HCT116 (cell line): Measurements from ENCODE around the gene UGT2B7. TPM values are rescaled to one million over a fixed set of nuclear protein-coding genes. Genes with fewer than 3 reads are reported as not detected.

ENCODE experiments used
- ATAC-seq: fragments of 200-7000 bp; cut with Tn5 transposase; 2 replicates; pipeline ENCODE4 v1.9.1; 2020; ENCODE audit warnings: mild to moderate bottlenecking, moderate library complexity
- BruUV-seq: library from RNA; stranded (reverse); fragments of 400-500 nt; replicated peaks from 2 replicates; lab custom pipeline; 2021; lab: Mats Ljungman, UMichigan
- CTCF ChIA-PET: fragments of 300-600 bp; sonication (Branson Sonifier 250); formaldehyde crosslinking; loops from one replicate; lab custom pipeline; 2021; ENCODE audit warnings: antibody characterized with exemption; lab: Charles Lee
- POLR2A ChIA-PET: fragments of 300-600, 350-600 bp; sonication (Branson Sonifier 250); formaldehyde crosslinking; loops from one replicate; lab custom pipeline; 2021; ENCODE audit warnings: antibody characterized with exemption; lab: Charles Lee
- RAD21 ChIA-PET, 2 experiments: fragments of 300-600 bp; sonication (Branson Sonifier 250); formaldehyde crosslinking; loops; one replicate each; lab custom pipeline; 2023; ENCODE audit warnings: low total read pairs in 2 of 2; ENCODE audit not compliant: uncharacterized antibody in 2 of 2, unreplicated experiment in 2 of 2, low non-redundant PET in 1 of 2; lab: Charles Lee
- DNase-seq: peaks from one replicate; pipeline ENCODE4 v3.0.0-alpha.2; 2010; ENCODE audit warnings: low read depth, low spot score
- H2AFZ ChIP-seq: fragments of 200-600 bp; shearing (Covaris generic), sonication (generic); 2 replicates; pipeline ENCODE4 v1.6.1; 2017; ENCODE audit warnings: low read depth, mixed run types, mixed read lengths, antibody characterized with exemption, low read length; ENCODE audit not compliant: poor library complexity, severe bottlenecking
- H3K27ac ChIP-seq: 2 replicates; pipeline ENCODE4 v1.5.1; 2012; ENCODE audit warnings: low read depth, low read length
- H3K27me3 ChIP-seq: fragments of 200-600 bp; sonication (generic); 2 replicates; pipeline ENCODE4 v1.6.1; 2016; ENCODE audit warnings: mixed run types, low read length, mixed read lengths; ENCODE audit not compliant: insufficient read depth
- H3K36me3 ChIP-seq, 2 experiments: fragments of 200-500 bp in 1 of 2; fragments of 200-600 bp in 1 of 2; sonication (Bioruptor generic) in 1 of 2; sonication (generic) in 1 of 2; 2 replicates each; pipeline versions ENCODE4 v1.5.1 to v1.6.1; 2014 to 2016; ENCODE audit warnings: low read length in 2 of 2, inconsistent platforms in 1 of 2, mixed read lengths in 1 of 2, mixed run types in 1 of 2; ENCODE audit not compliant: insufficient read depth in 2 of 2, control insufficient read depth in 1 of 2
- H3K4me1 ChIP-seq, 2 experiments: fragments of 200-600 bp in 1 of 2; sonication (generic) in 1 of 2; 2 replicates each; pipeline versions ENCODE4 v1.5.1 to v1.6.1; 2012 to 2017; ENCODE audit warnings: low read length in 2 of 2, inconsistent platforms in 1 of 2, mild to moderate bottlenecking in 1 of 2, mixed read lengths in 1 of 2, mixed run types in 1 of 2, moderate library complexity in 1 of 2; ENCODE audit not compliant: insufficient read depth in 2 of 2, control insufficient read depth in 1 of 2
- H3K4me2 ChIP-seq: fragments of 200-600 bp; sonication (generic); 2 replicates; pipeline ENCODE4 v1.6.1; 2017; ENCODE audit warnings: mixed run types, low read length, mixed read lengths
- H3K4me3 ChIP-seq, 2 experiments: fragments of 200-600 bp in 1 of 2; sonication (generic) in 1 of 2; replicated peaks in 1 of 2; 2 replicates each; pipeline ENCODE4 v1.5.1; 2011 to 2016; ENCODE audit warnings: low read length in 2 of 2, control low read depth in 1 of 2, low read depth in 1 of 2, mild to moderate bottlenecking in 1 of 2, mixed read lengths in 1 of 2, mixed run types in 1 of 2
- H3K79me2 ChIP-seq: fragments of 200-600 bp; sonication (generic); 2 replicates; pipeline ENCODE4 v1.6.1; 2017; ENCODE audit warnings: mild to moderate bottlenecking, mixed run types, low read length, moderate library complexity, mixed read lengths; ENCODE audit not compliant: insufficient read depth
- H3K9ac ChIP-seq: fragments of 200-600 bp; sonication (generic); 2 replicates; pipeline ENCODE4 v1.6.1; 2016; ENCODE audit warnings: low read length, mixed read lengths
- H3K9me2 ChIP-seq: fragments of 200-600 bp; sonication (generic), shearing (Covaris generic); 2 replicates; pipeline ENCODE4 v1.6.1; 2017; ENCODE audit warnings: mixed run types, mild to moderate bottlenecking, moderate library complexity; ENCODE audit not compliant: insufficient read depth
- H3K9me3 ChIP-seq, 2 experiments: fragments of 200-500 bp in 1 of 2; fragments of 200-600 bp in 1 of 2; sonication (Bioruptor generic) in 1 of 2; sonication (generic) in 1 of 2; 2 replicates each; pipeline ENCODE4 v1.6.1; 2014 to 2017; ENCODE audit warnings: low read length in 2 of 2, mixed read lengths in 2 of 2, inconsistent platforms in 1 of 2, low read depth in 1 of 2, mild to moderate bottlenecking in 1 of 2, mixed run types in 1 of 2, moderate library complexity in 1 of 2; ENCODE audit not compliant: control insufficient read depth in 1 of 2, insufficient read depth in 1 of 2
- H4K20me1 ChIP-seq: fragments of 200-600 bp; sonication (generic), shearing (Covaris generic); 2 replicates; pipeline ENCODE4 v1.6.1; 2017; ENCODE audit warnings: mixed run types, mild to moderate bottlenecking, moderate library complexity; ENCODE audit not compliant: insufficient read depth
- CBX3 ChIP-seq: IDR thresholded peaks from 2 replicates; pipeline ENCODE4 v1.6.1; 2012; ENCODE audit warnings: low read depth
- EGR1 ChIP-seq: IDR thresholded peaks from 2 replicates; pipeline ENCODE4 v1.6.1; 2012; ENCODE audit warnings: low read depth
- ELF1 ChIP-seq: IDR thresholded peaks from 2 replicates; pipeline ENCODE4 v1.6.1; 2012; ENCODE audit warnings: low read depth, borderline replicate concordance
- EZH2 ChIP-seq: fragments of 200-600 bp; sonication (generic); IDR thresholded peaks from 2 replicates; pipeline ENCODE4 v1.6.1; 2017; ENCODE audit warnings: antibody characterized with exemption, mixed run types
- EZH2phosphoT487 ChIP-seq: fragments of 200-600 bp; IDR thresholded peaks from 2 replicates; pipeline ENCODE4 v1.6.1; 2018; ENCODE audit warnings: antibody characterized with exemption, borderline replicate concordance
- FOSL1 ChIP-seq: IDR thresholded peaks from 2 replicates; pipeline ENCODE4 v1.6.1; 2012; ENCODE audit warnings: low read depth
- POLR2AphosphoS5 ChIP-seq: IDR thresholded peaks from 2 replicates; pipeline ENCODE4 v1.6.1; 2011; ENCODE audit warnings: mild to moderate bottlenecking, low read depth, low read length, moderate library complexity
- RAD21 ChIP-seq: IDR thresholded peaks from 2 replicates; pipeline ENCODE4 v1.6.1; 2012; ENCODE audit warnings: low read depth, mild to moderate bottlenecking
- SIN3A ChIP-seq: IDR thresholded peaks from 2 replicates; pipeline ENCODE4 v1.6.1; 2012; ENCODE audit warnings: low read depth
- SP1 ChIP-seq: IDR thresholded peaks from 2 replicates; pipeline ENCODE4 v1.6.1; 2012; ENCODE audit warnings: low read depth
- TCF7L2 ChIP-seq: IDR thresholded peaks from 2 replicates; pipeline ENCODE4 v1.7.0; 2011; ENCODE audit warnings: borderline replicate concordance, inconsistent platforms; ENCODE audit not compliant: insufficient read depth, insufficient read length; ENCODE audit errors: extremely low read depth
- YY1 ChIP-seq: IDR thresholded peaks from 2 replicates; pipeline ENCODE4 v1.6.1; 2011; ENCODE audit warnings: low read length, low read depth, moderate library complexity, mild to moderate bottlenecking; ENCODE audit not compliant: insufficient replicate concordance; ENCODE audit errors: extremely low read depth
- ZFX ChIP-seq: fragments of 450-650 bp; IDR thresholded peaks from 2 replicates; pipeline ENCODE4 v1.6.1; 2017
- ZNF274 ChIP-seq: fragments of 200-500 bp; sonication (Bioruptor generic); IDR thresholded peaks from 2 replicates; pipeline ENCODE4 v1.6.1; 2014; ENCODE audit warnings: mild to moderate bottlenecking, low read depth, low read length, inconsistent platforms
- intact Hi-C: fragments of 100-400 bp; cut with micrococcal nuclease; formaldehyde crosslinking; loops from 2 replicates; pipeline ENCODE4 v1.10.0; 2022
- total RNA-seq: library from RNA; stranded (reverse); gene quantifications from one replicate; pipeline ENCODE4 v1.2.1, GENCODE V29; 2021; ENCODE audit not compliant: unreplicated experiment
- TF ChIP-seq, protein P1 (sequence below): IDR thresholded peaks from 2 replicates; pipeline ENCODE4 v1.6.1; 2012
- TF ChIP-seq, protein P2 (sequence below): IDR thresholded peaks from 2 replicates; pipeline ENCODE4 v1.6.1; 2012
- TF ChIP-seq, protein P3 (sequence below): IDR thresholded peaks from 2 replicates; pipeline ENCODE4 v1.6.1; 2012; ENCODE audit warnings: low read depth

UGT2B7 gene
- total RNA-seq, 1 experiment from 2014 or later, result not detected

DNA sequence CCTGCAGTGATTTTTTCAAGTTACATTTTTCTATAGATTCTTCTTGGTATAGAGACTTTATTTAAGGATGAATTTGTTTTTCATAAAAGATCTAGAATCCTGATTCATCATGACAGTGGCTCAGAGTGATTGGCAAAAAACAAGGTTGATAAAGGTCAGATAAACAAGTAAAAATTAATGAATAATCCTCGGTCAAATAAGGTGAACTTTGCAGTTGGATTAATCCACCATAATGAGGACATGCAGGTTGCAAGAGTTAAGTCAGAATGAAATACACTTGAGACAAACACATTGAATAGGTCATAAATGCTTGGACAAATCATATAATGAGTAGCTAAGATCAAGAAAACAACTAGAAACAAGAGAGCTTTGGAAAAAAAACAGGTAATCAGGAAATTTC lies 22.9 kb upstream of the UGT2B7 start:
- BruUV-seq, result no TSS peak
- no peaks in the 10 kb centered on the region for H3K9me2 ChIP-seq
- intact Hi-C loops, result no loop called here
- no peak overlapping the region for H3K9ac ChIP-seq
- DNase-seq (no peak), ATAC-seq (no peak)
- ChIA-PET POLR2A (no interaction called here), RAD21 (no interaction called here), CTCF (no interaction called here)
- H3K4me1 ChIP-seq, result no peaks in the 10 kb centered on the region
- H4K20me1 ChIP-seq, result no peaks in the 10 kb centered on the region
- H3K79me2 ChIP-seq, result no peaks in the 10 kb centered on the region
- no peaks in the 10 kb centered on the region for H3K36me3 ChIP-seq
- TF ChIP-seq SIN3A (no peak), EGR1 (no peak), POLR2AphosphoS5 (no peak), RAD21 (no peak), YY1 (no peak), EZH2 (no peak), TCF7L2 (no peak), CBX3 (no peak), SP1 (no peak), EZH2phosphoT487 (no peak)
- TF ChIP-seq, protein P1, sequence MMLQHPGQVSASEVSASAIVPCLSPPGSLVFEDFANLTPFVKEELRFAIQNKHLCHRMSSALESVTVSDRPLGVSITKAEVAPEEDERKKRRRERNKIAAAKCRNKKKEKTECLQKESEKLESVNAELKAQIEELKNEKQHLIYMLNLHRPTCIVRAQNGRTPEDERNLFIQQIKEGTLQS, result no peak
- no peaks in the 10 kb centered on the region for H3K9me3 ChIP-seq
- no peaks in the 10 kb centered on the region for H3K27me3 ChIP-seq
- no peak overlapping the region for H3K4me3 ChIP-seq
- no peak overlapping the region for H2AFZ ChIP-seq
- no peak overlapping the region for H3K4me2 ChIP-seq
- H3K27ac ChIP-seq, result no peak overlapping the region

DNA sequence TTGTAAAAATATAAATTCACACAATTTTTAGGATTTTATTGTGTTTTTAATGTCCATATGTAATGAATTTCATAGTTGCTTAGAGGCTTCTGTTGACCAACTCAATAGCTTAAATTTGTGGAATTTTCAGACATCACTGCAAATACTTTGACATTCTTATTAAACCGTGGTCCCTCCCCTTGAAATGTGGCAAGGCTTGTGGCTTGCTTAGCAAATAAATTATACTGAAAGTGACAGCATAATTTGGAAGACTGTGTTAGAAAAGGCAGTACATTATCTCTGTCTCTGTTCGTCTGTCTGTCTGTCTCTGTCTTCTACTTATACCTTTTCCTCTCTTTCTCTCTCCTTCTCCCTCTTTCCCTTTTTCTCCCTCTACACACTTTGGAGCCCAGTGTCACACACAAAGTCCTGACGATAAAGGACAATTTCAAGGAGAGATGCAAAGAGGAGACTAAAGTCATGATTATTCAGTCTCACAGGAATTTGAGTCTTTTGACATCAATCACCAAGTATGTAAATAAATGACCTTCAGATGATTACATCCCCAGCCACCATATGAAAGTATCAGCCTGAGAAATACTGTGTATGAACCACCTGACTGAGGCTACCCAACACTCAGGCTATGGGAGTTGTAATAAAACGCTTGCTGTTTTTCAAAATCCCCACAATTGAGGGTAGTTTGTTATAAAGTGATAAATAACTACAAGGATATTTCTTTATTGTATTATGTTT lies 21.0 kb upstream of the UGT2B7 start:
- no peak for ATAC-seq
- BruUV-seq, result no TSS peak

More for the DNA sequence above, 21.0 kb upstream of the UGT2B7 start:
- no peaks in the 10 kb centered on the region for H4K20me1 ChIP-seq
- CTCF ChIA-PET, result no interaction called here
- no peaks in the 10 kb centered on the region for H3K36me3 ChIP-seq
- H3K4me2 ChIP-seq, result no peak overlapping the region
- H3K4me1 ChIP-seq, result no peaks in the 10 kb centered on the region
- intact Hi-C loops, result no loop called here
- TF ChIP-seq POLR2AphosphoS5 (no peak), YY1 (no peak), SIN3A (no peak), TCF7L2 (no peak), ELF1 (no peak), FOSL1 (no peak), ZNF274 (no peak), CBX3 (no peak), ZFX (no peak)
- TF ChIP-seq, protein P2, sequence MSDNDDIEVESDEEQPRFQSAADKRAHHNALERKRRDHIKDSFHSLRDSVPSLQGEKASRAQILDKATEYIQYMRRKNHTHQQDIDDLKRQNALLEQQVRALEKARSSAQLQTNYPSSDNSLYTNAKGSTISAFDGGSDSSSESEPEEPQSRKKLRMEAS, result no peak
- TF ChIP-seq, protein P3, sequence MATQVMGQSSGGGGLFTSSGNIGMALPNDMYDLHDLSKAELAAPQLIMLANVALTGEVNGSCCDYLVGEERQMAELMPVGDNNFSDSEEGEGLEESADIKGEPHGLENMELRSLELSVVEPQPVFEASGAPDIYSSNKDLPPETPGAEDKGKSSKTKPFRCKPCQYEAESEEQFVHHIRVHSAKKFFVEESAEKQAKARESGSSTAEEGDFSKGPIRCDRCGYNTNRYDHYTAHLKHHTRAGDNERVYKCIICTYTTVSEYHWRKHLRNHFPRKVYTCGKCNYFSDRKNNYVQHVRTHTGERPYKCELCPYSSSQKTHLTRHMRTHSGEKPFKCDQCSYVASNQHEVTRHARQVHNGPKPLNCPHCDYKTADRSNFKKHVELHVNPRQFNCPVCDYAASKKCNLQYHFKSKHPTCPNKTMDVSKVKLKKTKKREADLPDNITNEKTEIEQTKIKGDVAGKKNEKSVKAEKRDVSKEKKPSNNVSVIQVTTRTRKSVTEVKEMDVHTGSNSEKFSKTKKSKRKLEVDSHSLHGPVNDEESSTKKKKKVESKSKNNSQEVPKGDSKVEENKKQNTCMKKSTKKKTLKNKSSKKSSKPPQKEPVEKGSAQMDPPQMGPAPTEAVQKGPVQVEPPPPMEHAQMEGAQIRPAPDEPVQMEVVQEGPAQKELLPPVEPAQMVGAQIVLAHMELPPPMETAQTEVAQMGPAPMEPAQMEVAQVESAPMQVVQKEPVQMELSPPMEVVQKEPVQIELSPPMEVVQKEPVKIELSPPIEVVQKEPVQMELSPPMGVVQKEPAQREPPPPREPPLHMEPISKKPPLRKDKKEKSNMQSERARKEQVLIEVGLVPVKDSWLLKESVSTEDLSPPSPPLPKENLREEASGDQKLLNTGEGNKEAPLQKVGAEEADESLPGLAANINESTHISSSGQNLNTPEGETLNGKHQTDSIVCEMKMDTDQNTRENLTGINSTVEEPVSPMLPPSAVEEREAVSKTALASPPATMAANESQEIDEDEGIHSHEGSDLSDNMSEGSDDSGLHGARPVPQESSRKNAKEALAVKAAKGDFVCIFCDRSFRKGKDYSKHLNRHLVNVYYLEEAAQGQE, result no peak
- TF ChIP-seq, all 23 proteins: peak for 0
- H3K9me2 ChIP-seq, result no peaks in the 10 kb centered on the region
- no peak overlapping the region for H3K9ac ChIP-seq
- no peak overlapping the region for H3K27ac ChIP-seq
- no peaks in the 10 kb centered on the region for H3K79me2 ChIP-seq
- no peak overlapping the region for H2AFZ ChIP-seq
- no peak overlapping the region for H3K4me3 ChIP-seq
- H3K27me3 ChIP-seq, result no peaks in the 10 kb centered on the region
- no peaks in the 10 kb centered on the region for H3K9me3 ChIP-seq
- RAD21 ChIA-PET, result no interaction called here
- POLR2A ChIA-PET, result no interaction called here
- DNase-seq, result no peak
